Measurements from ENCODE around the gene VTCN1.

DNA sequence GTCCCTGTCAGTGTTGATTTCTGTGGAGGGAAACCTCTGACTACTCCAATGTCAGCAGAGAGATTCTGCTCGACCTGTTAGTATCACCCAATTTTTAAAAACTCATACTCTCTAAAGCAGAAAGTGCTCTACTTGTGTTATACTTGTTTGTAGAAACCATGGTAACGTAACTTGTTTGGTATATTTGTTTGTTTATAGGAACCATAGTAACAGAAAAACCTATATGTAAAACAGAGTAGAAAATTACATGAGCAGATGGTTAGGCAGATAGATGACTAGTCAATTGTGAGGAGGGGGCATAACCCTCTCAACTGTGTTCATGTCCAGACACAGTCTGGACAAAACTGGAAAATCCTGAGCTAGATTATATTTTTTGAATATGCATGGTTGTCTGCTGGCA, 95.8 kb downstream of the VTCN1 start:
- TF ChIP-seq, protein P1, sequence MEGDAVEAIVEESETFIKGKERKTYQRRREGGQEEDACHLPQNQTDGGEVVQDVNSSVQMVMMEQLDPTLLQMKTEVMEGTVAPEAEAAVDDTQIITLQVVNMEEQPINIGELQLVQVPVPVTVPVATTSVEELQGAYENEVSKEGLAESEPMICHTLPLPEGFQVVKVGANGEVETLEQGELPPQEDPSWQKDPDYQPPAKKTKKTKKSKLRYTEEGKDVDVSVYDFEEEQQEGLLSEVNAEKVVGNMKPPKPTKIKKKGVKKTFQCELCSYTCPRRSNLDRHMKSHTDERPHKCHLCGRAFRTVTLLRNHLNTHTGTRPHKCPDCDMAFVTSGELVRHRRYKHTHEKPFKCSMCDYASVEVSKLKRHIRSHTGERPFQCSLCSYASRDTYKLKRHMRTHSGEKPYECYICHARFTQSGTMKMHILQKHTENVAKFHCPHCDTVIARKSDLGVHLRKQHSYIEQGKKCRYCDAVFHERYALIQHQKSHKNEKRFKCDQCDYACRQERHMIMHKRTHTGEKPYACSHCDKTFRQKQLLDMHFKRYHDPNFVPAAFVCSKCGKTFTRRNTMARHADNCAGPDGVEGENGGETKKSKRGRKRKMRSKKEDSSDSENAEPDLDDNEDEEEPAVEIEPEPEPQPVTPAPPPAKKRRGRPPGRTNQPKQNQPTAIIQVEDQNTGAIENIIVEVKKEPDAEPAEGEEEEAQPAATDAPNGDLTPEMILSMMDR (IDR thresholded peaks at IDR 0.05): no peak
- TF ChIP-seq JUN (IDR thresholded peaks at IDR 0.05): no peak
- TF ChIP-seq HDAC2 (IDR thresholded peaks at IDR 0.05): no peak

Measured in A549 (cell line).